Natural killer cell (primary cell): ENCODE results near the gene SF3A1. TPM values are rescaled to one million over a fixed set of nuclear protein-coding genes. Genes with fewer than 3 reads are reported as not detected.

Experiments used
- ATAC-seq, 3 donors: fragments of 150-1000 bp in 2 of 3; fragments of 200-7000 bp in 1 of 3; cut with Tn5 transposase; 1 replicate in 1 of 3; 2 replicates in 2 of 3; pipeline ENCODE4 v1.10.0; 2021; ENCODE audit warnings: mild to moderate bottlenecking in 2 of 3, moderate library complexity in 2 of 3
- DNase-seq, 2 donors: peaks; one replicate each; pipeline versions ENCODE4 v3.0.0 to v3.0.0-alpha.2; 2013 to 2021; ENCODE audit warnings: mixed read lengths in 1 of 2
- H3K27ac ChIP-seq: one replicate; pipeline ENCODE4 v1.5.1; 2013; ENCODE audit warnings: mild to moderate bottlenecking, low read length
- H3K27me3 ChIP-seq: one replicate; pipeline ENCODE4 v1.6.1; 2013; ENCODE audit warnings: low read length; ENCODE audit not compliant: control insufficient read depth, insufficient read depth
- H3K36me3 ChIP-seq: one replicate; pipeline ENCODE4 v1.6.1; 2013; ENCODE audit warnings: low read length; ENCODE audit not compliant: control insufficient read depth, insufficient read depth
- H3K4me1 ChIP-seq: one replicate; pipeline ENCODE4 v1.6.1; 2013; ENCODE audit warnings: low read length; ENCODE audit not compliant: control insufficient read depth, insufficient read depth
- H3K4me3 ChIP-seq: one replicate; pipeline ENCODE4 v1.5.1; 2013; ENCODE audit warnings: low read length
- H3K9me3 ChIP-seq: one replicate; pipeline ENCODE4 v1.6.1; 2013; ENCODE audit warnings: low read length; ENCODE audit not compliant: control insufficient read depth, insufficient read depth
- H3K27ac Mint-ChIP-seq, 2 donors: one replicate each; pipeline ENCODE4 v1.8.0; 2022; ENCODE audit warnings: mild to moderate bottlenecking in 2 of 2, mixed read lengths in 2 of 2, moderate library complexity in 1 of 2
- H3K27me3 Mint-ChIP-seq, 2 donors: one replicate each; pipeline ENCODE4 v1.8.0; 2022; ENCODE audit warnings: low read depth in 2 of 2, mixed read lengths in 2 of 2
- H3K36me3 Mint-ChIP-seq: one replicate; pipeline ENCODE4 v1.8.0; 2022; ENCODE audit warnings: mixed read lengths
- H3K4me1 Mint-ChIP-seq, 2 donors: one replicate each; pipeline ENCODE4 v1.8.0; 2022; ENCODE audit warnings: mixed read lengths in 2 of 2
- H3K4me3 Mint-ChIP-seq: one replicate; pipeline ENCODE4 v1.8.0; 2022; ENCODE audit warnings: mild to moderate bottlenecking, moderate library complexity, mixed read lengths
- H3K9me3 Mint-ChIP-seq, 2 donors: one replicate each; pipeline ENCODE4 v1.8.0; 2022; ENCODE audit warnings: mixed read lengths in 2 of 2
- WGBS: methylation state at CpG from one replicate; pipeline ENCODE4 v1.1.7; 2013; ENCODE audit warnings: missing lambda C conversion rate; ENCODE audit not compliant: insufficient coverage; 5-methylcytosine and 5-hydroxymethylcytosine counted together
- intact Hi-C: fragments of 100-400 bp; cut with micrococcal nuclease; formaldehyde crosslinking; loops from one replicate; pipeline ENCODE4 v1.14.2; 2022
- total RNA-seq, 4 donors: library from RNA; stranded (reverse); fragments of 120-200 nt in 1 of 4; gene quantifications; one replicate each; pipeline versions ENCODE4 v1.2.3 to v1.2.4, GENCODE V29; 2013 to 2022
- TF ChIP-seq, protein P1 (sequence below): fragments of 200-600 bp; IDR thresholded peaks from one replicate; pipeline ENCODE4 v1.8.0; 2022; ENCODE audit warnings: antibody characterized with exemption

Gene SF3A1
- total RNA-seq, 3 donors from 2014 or later (not counting 1 experiment from before 2014, with no cell fraction given) = 309 to 340 (median 319) TPM

DNA sequence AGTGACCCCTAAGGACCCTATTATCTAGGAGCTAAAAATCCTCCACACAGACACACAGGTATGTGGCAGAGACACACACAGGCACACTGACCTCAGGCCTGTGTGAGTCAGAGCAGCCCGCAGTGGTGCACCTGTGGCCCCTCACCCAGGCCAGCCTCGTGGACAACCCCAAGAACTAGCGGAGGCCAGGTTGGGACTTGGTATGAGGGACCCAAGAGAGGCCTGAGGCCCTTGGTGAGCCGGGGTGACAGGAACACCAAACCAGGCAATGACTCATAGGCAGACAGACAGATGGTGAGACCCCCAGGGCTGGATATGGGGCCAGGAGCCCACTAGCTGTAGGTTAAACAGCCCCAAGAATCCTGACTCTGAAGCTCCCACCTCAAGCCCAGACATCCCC lies 73.4 kb downstream of the SF3A1 start:
- H3K9me3 Mint-ChIP-seq = no peaks in the 10 kb centered on the region
- no peak overlapping the region for H3K27ac Mint-ChIP-seq
- Histone ChIP-seq H3K9me3 (no peaks in the 10 kb centered on the region), H3K36me3 (no peaks in the 10 kb centered on the region), H3K4me1 (peaks cover 45% of the 10 kb centered on the region), H3K27ac (no peak overlapping the region), H3K4me3 (no peak overlapping the region), H3K27me3 (no peaks in the 10 kb centered on the region)
- peaks cover 17 to 20% of the 10 kb centered on the region in 2 donors for H3K4me1 Mint-ChIP-seq
- ATAC-seq (no peak), DNase-seq (no peak)
- 78% methylated on average over 4 of the region's 4 CpGs for WGBS
- no peak overlapping the region for H3K4me3 Mint-ChIP-seq
- TF ChIP-seq, protein P1, sequence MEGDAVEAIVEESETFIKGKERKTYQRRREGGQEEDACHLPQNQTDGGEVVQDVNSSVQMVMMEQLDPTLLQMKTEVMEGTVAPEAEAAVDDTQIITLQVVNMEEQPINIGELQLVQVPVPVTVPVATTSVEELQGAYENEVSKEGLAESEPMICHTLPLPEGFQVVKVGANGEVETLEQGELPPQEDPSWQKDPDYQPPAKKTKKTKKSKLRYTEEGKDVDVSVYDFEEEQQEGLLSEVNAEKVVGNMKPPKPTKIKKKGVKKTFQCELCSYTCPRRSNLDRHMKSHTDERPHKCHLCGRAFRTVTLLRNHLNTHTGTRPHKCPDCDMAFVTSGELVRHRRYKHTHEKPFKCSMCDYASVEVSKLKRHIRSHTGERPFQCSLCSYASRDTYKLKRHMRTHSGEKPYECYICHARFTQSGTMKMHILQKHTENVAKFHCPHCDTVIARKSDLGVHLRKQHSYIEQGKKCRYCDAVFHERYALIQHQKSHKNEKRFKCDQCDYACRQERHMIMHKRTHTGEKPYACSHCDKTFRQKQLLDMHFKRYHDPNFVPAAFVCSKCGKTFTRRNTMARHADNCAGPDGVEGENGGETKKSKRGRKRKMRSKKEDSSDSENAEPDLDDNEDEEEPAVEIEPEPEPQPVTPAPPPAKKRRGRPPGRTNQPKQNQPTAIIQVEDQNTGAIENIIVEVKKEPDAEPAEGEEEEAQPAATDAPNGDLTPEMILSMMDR = no peak
- intact Hi-C loops = no loop called here
- no peaks in the 10 kb centered on the region for H3K36me3 Mint-ChIP-seq
- peaks cover 0 to 7% of the 10 kb centered on the region in 2 donors for H3K27me3 Mint-ChIP-seq

GRCh38 chr22:30282616-30283046 lies 74.1 kb downstream of the SF3A1 start:
- no peak overlapping the region for H3K27ac Mint-ChIP-seq
- 13% methylated on average over 5 of the region's 7 CpGs for WGBS
- no peak for DNase-seq
- Histone ChIP-seq H3K4me3 (no peak overlapping the region), H3K27ac (no peak overlapping the region), H3K9me3 (no peaks in the 10 kb centered on the region), H3K27me3 (no peaks in the 10 kb centered on the region), H3K4me1 (peaks cover 38% of the 10 kb centered on the region), H3K36me3 (no peaks in the 10 kb centered on the region)
- ATAC-seq = no peak
- H3K4me3 Mint-ChIP-seq = no peak overlapping the region
- TF ChIP-seq, protein P1 = no peak
- H3K36me3 Mint-ChIP-seq = no peaks in the 10 kb centered on the region
- no peaks in the 10 kb centered on the region for H3K9me3 Mint-ChIP-seq
- H3K4me1 Mint-ChIP-seq = peaks cover 10 to 19% of the 10 kb centered on the region in 2 donors
- peaks cover 5 to 14% of the 10 kb centered on the region in 2 donors for H3K27me3 Mint-ChIP-seq
- intact Hi-C loops = no loop called here

Other genes starting within 250 kb of the SF3A1 start
- 1 to 10 TPM; 2.0 to 2.7 (median 2.6) TPM for gene LIF, start 110.1 kb downstream of the SF3A1 start, total RNA-seq
- 100 to 1,000 TPM in 1 of 3 donors, 10 to 100 TPM in 2; 17.4 to 142 (median 18.1) TPM for gene OSM, start 90.0 kb downstream of the SF3A1 start, total RNA-seq
- gene CASTOR1, start 67.4 kb downstream of the SF3A1 start, total RNA-seq = 10 to 100 TPM in 1 of 3 donors, 1 to 10 TPM in 2; 7.0 to 11.9 (median 8.8) TPM
- 10 to 100 TPM; 38.9 to 48.0 (median 47.9) TPM for gene TBC1D10A, start 30.0 kb downstream of the SF3A1 start, total RNA-seq
- 1 to 10 TPM; 7.7 to 9.7 (median 8.4) TPM for gene CCDC157, start 113 bp upstream of the SF3A1 start, total RNA-seq
- gene RNF215, start 30.5 kb upstream of the SF3A1 start, total RNA-seq = 1 to 10 TPM; 7.5 to 9.8 (median 9.5) TPM
- 1 to 10 TPM in 2 of 3 donors, under 1 TPM in 1; 0.71 to 6.6 (median 2.7) TPM for gene SEC14L2, start 40.1 kb upstream of the SF3A1 start, total RNA-seq
- 10 to 100 TPM; 15.7 to 17.5 (median 17.2) TPM for gene MTFP1, start 68.9 kb upstream of the SF3A1 start, total RNA-seq
- not detected for gene SEC14L3, start 115.1 kb upstream of the SF3A1 start, total RNA-seq
- not detected for gene SEC14L4, start 148.8 kb upstream of the SF3A1 start, total RNA-seq
- gene SEC14L6, start 189.8 kb upstream of the SF3A1 start, total RNA-seq = under 1 TPM in 2 of 3 donors, not detected in 1; 0.18 to 0.23 TPM
- not detected for gene GAL3ST1, start 217.8 kb upstream of the SF3A1 start, total RNA-seq
- gene PES1, start 235.0 kb upstream of the SF3A1 start, total RNA-seq = 10 to 100 TPM; 30.9 to 39.7 (median 34.9) TPM